Keratinocyte (primary cell): ENCODE data around the gene PSMG2.

ENCODE experiments used
- CTCF ChIP-seq, 3 experiments: IDR thresholded peaks in 1 of 3; conservative IDR thresholded peaks in 1 of 3; optimal IDR thresholded peaks in 1 of 3; 2 replicates in 2 of 3; 3 replicates in 1 of 3; pipeline versions ENCODE3 to v1.5.1; 2011; ENCODE audit warnings: low read length in 3 of 3, mild to moderate bottlenecking in 3 of 3, moderate library complexity in 2 of 3, control low read depth in 1 of 3, inconsistent platforms in 1 of 3; ENCODE audit not compliant: insufficient read depth in 2 of 3; ENCODE audit errors: extremely low read depth in 1 of 3
- EZH2 ChIP-seq: IDR thresholded peaks from one replicate; pipeline ENCODE4 v1.6.1; 2012; ENCODE audit warnings: inconsistent platforms, mild to moderate bottlenecking, low read length, moderate library complexity

- no peak for TF ChIP-seq CTCF (optimal IDR thresholded peaks at IDR 0.05 in 1 of 3, IDR thresholded peaks at IDR 0.05 in 1 of 3, conservative IDR thresholded peaks at IDR 0.05 in 1 of 3; ENCODE audit: extremely low read depth in 1 of 3, insufficient read depth in 2 of 3, low read length in 3 of 3)
- TF ChIP-seq EZH2 = no peak
Observed at GRCh38 chr18:12654971-12655370, 47.9 kb upstream of the PSMG2 start.
